ENCODE results near the gene MNS1. TPM values are rescaled to one million over a fixed set of nuclear protein-coding genes. Genes with fewer than 3 reads are reported as not detected.
"Not testable (repeated sequence)": the region's sequence is repeated elsewhere in the genome, so short reads cannot be mapped to it uniquely, and the experiment has no call there.

Gene MNS1
- total and polyA plus RNA-seq, 9 donors, result 5.1 to 9.3 (median 7.1) TPM

- not testable (repeated sequence) for H3K27me3 ChIP-seq (ENCODE audit: control insufficient read depth, insufficient read depth, low read length); DNase-seq; H3K36me3 ChIP-seq (ENCODE audit: control insufficient read depth, insufficient read depth, low read length); H3K4me1 ChIP-seq (ENCODE audit: control insufficient read depth, insufficient read depth, low read length); H3K4me3 ChIP-seq (ENCODE audit: low read length); H3K27ac ChIP-seq (ENCODE audit: low read length); H3K9me3 ChIP-seq (replicated peaks; ENCODE audit: control insufficient read depth, low read depth, low read length)
- WGBS (ENCODE audit: insufficient coverage), result 92% methylated on average over 3 of the region's 3 CpGs
These were observed 20.5 kb upstream of the MNS1 start for GRCh38 chr15:56485426-56485825.

DNA sequence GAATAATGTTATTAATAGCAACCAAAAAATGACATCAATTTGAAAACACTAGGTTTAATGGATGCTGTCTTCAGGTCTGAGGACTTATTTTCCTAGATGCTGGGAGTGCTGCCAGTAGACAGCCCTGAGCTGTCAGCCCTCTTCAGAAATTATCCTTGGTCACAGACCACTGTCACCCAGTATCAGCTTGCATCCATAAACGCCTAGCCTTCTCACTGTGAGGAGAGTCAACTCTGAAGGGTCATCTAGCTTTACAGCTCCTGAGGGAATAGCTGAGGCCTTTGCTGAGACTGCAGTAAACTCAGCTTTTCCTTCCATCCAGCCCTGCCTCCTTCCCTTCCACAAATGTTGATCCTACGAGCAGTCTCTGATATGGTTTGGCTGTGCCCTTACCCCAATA is 19.4 kb upstream of the MNS1 start:
- H3K9me3 ChIP-seq (replicated peaks; ENCODE audit: control insufficient read depth, low read depth, low read length), result no peaks in the 10 kb centered on the region
- no peak overlapping the region for H3K27ac ChIP-seq (ENCODE audit: low read length)
- no peaks in the 10 kb centered on the region for H3K27me3 ChIP-seq (ENCODE audit: control insufficient read depth, insufficient read depth, low read length)
- DNase-seq, result peak; percentile 55
- WGBS (ENCODE audit: insufficient coverage), result no CpG with 5 or more reads among the region's 2 CpGs
- no peaks in the 10 kb centered on the region for H3K4me1 ChIP-seq (ENCODE audit: control insufficient read depth, insufficient read depth, low read length)
- H3K4me3 ChIP-seq (ENCODE audit: low read length), result no peak overlapping the region
- H3K36me3 ChIP-seq (ENCODE audit: control insufficient read depth, insufficient read depth, low read length), result no peaks in the 10 kb centered on the region

- Histone ChIP-seq H3K27me3 (ENCODE audit: control insufficient read depth, insufficient read depth, low read length) (no peaks in the 10 kb centered on the region), H3K36me3 (ENCODE audit: control insufficient read depth, insufficient read depth, low read length) (no peaks in the 10 kb centered on the region), H3K27ac (ENCODE audit: low read length) (no peak overlapping the region), H3K9me3 (replicated peaks; ENCODE audit: control insufficient read depth, low read depth, low read length) (no peaks in the 10 kb centered on the region), H3K4me1 (ENCODE audit: control insufficient read depth, insufficient read depth, low read length) (no peaks in the 10 kb centered on the region), H3K4me3 (ENCODE audit: low read length) (no peak overlapping the region)
- no peak for DNase-seq
These were observed 10.4 kb upstream of the MNS1 start for GRCh38 chr15:56475351-56475750.

DNA sequence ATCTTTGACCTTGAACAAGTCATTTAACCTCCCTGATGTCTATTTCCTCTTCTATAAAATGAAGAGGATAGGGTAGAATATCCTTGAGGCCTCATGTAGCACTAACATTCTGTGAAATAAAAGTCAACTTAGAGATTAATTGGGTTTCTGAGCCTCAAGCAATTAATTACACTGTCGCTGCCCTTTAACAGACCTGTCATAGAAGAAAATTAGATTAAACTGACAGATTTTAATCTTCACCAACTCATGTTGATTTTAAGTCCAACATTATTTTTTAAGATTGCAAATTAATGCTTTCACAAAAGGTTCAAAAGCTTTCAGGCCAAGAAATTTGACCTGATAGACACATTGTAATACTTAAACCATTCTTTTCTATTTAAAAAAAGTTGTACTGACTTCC is 8.1 kb upstream of the MNS1 start:
- Histone ChIP-seq H3K36me3 (ENCODE audit: control insufficient read depth, insufficient read depth, low read length) (no peaks in the 10 kb centered on the region), H3K27ac (ENCODE audit: low read length) (no peak overlapping the region), H3K27me3 (ENCODE audit: control insufficient read depth, insufficient read depth, low read length) (peaks cover 4% of the 10 kb centered on the region), H3K4me3 (ENCODE audit: low read length) (no peak overlapping the region), H3K9me3 (replicated peaks; ENCODE audit: control insufficient read depth, low read depth, low read length) (no peaks in the 10 kb centered on the region), H3K4me1 (ENCODE audit: control insufficient read depth, insufficient read depth, low read length) (no peaks in the 10 kb centered on the region)
- DNase-seq, result no peak
- no CpG with 5 or more reads among the region's 1 CpG for WGBS (ENCODE audit: insufficient coverage)

DNA sequence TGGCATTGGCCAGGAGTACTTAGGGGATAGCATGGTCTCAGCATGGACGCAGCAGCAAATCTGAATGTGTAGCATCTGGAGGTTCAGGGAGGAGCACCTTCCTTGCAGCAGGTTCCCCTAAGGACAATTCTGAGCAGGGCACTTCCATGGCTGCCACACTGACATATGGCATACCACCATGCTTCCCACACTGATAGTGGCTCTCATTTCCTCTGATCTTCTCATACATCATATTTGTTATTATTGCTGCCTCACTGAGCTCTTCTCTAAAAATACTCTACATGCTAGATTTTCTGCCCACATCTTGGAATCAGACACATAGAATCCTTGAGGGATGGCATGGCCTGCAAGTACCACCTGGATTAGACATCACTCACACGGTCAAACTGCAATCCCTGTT is 7.3 kb upstream of the MNS1 start:
- no peaks in the 10 kb centered on the region for H3K36me3 ChIP-seq (ENCODE audit: control insufficient read depth, insufficient read depth, low read length)
- no peaks in the 10 kb centered on the region for H3K4me1 ChIP-seq (ENCODE audit: control insufficient read depth, insufficient read depth, low read length)
- H3K27me3 ChIP-seq (ENCODE audit: control insufficient read depth, insufficient read depth, low read length), result peaks cover 4% of the 10 kb centered on the region
- H3K4me3 ChIP-seq (ENCODE audit: low read length), result no peak overlapping the region
- WGBS (ENCODE audit: insufficient coverage), result 65% methylated on average over 2 of the region's 2 CpGs
- DNase-seq, result no peak
- H3K9me3 ChIP-seq (replicated peaks; ENCODE audit: control insufficient read depth, low read depth, low read length), result no peaks in the 10 kb centered on the region
- no peak overlapping the region for H3K27ac ChIP-seq (ENCODE audit: low read length)

GRCh38 chr15:56471440-56472069 is 6.6 kb upstream of the MNS1 start:
- peaks cover 4% of the 10 kb centered on the region for H3K27me3 ChIP-seq (ENCODE audit: control insufficient read depth, insufficient read depth, low read length)
- H3K4me1 ChIP-seq (ENCODE audit: control insufficient read depth, insufficient read depth, low read length), result no peaks in the 10 kb centered on the region
- H3K4me3 ChIP-seq (ENCODE audit: low read length), result no peak overlapping the region
- H3K36me3 ChIP-seq (ENCODE audit: control insufficient read depth, insufficient read depth, low read length), result no peaks in the 10 kb centered on the region
- no peak for DNase-seq
- H3K27ac ChIP-seq (ENCODE audit: low read length), result no peak overlapping the region
- WGBS (ENCODE audit: insufficient coverage), result no CpG with 5 or more reads among the region's 5 CpGs
- no peaks in the 10 kb centered on the region for H3K9me3 ChIP-seq (replicated peaks; ENCODE audit: control insufficient read depth, low read depth, low read length)

DNA sequence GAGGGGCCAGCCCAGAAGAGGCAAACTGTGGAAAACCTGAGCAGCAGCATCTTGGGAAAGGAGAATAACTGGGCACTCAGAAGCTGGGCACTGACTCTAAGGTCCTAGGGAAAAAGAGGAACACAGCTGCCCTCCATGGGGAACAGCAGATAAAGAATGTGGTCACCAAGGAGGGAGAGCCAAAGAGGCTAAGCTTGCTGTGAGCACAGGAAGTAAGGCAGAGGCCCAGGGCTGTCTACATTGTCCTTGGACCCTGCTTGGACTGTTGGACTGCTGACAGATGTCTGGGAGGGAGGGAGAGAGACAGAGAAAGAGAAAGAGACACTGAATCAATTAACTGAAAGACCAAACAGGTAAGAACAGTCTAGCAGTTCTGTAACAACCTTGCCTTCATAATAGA is 4.5 kb upstream of the MNS1 start:
- peaks cover 4% of the 10 kb centered on the region for H3K27me3 ChIP-seq (ENCODE audit: control insufficient read depth, insufficient read depth, low read length)
- H3K36me3 ChIP-seq (ENCODE audit: control insufficient read depth, insufficient read depth, low read length), result no peaks in the 10 kb centered on the region
- H3K4me3 ChIP-seq (ENCODE audit: low read length), result no peak overlapping the region
- no peak for DNase-seq
- peaks cover 3% of the 10 kb centered on the region for H3K4me1 ChIP-seq (ENCODE audit: control insufficient read depth, insufficient read depth, low read length)
- no peaks in the 10 kb centered on the region for H3K9me3 ChIP-seq (replicated peaks; ENCODE audit: control insufficient read depth, low read depth, low read length)
- no peak overlapping the region for H3K27ac ChIP-seq (ENCODE audit: low read length)

DNA sequence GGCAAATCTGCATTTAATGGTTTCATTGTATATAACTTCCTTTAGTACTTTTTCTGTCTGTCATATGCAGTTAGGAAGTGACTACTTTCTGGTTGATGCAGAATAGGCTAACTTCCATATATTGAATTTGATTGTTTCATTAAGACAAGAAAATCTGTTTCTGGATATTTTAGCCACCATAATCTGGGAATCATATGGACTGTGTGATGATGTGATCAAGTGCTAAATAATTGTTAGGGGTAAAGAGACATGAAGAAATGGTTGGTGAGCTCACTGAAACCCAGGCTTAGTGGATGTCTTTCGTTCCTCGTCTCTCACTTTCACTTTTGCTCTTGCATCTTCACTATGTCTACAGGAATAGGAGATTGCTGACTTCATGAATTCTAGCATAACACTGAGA is 3.5 kb upstream of the MNS1 start:
- H3K36me3 ChIP-seq (ENCODE audit: control insufficient read depth, insufficient read depth, low read length), result no peaks in the 10 kb centered on the region
- no CpG with 5 or more reads among the region's 2 CpGs for WGBS (ENCODE audit: insufficient coverage)
- DNase-seq, result peak; percentile 40
- H3K4me1 ChIP-seq (ENCODE audit: control insufficient read depth, insufficient read depth, low read length), result peaks cover 3% of the 10 kb centered on the region
- peaks cover 4% of the 10 kb centered on the region for H3K27me3 ChIP-seq (ENCODE audit: control insufficient read depth, insufficient read depth, low read length)
- no peak overlapping the region for H3K4me3 ChIP-seq (ENCODE audit: low read length)
- H3K9me3 ChIP-seq (replicated peaks; ENCODE audit: control insufficient read depth, low read depth, low read length), result no peaks in the 10 kb centered on the region
- no peak overlapping the region for H3K27ac ChIP-seq (ENCODE audit: low read length)

DNA sequence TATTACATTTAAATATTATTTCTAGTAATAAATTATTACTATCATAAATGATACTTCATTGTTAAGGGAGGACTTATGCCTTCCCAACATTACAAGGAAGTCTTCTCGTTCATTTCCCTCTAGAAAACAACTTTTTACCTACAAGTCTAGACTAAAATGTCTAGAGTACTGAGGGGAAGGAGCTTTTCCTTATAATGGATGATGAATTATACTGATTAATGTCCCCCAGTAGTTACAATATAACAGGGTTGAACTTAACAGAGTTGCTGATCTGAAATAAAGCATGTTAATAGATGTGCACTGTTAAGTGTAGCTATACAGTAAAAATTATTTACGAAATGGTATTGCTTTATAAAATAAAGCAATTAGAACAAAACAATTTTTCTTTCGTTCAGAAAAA is 2.7 kb upstream of the MNS1 start:
- no CpG with 5 or more reads among the region's 3 CpGs for WGBS (ENCODE audit: insufficient coverage)
- H3K4me3 ChIP-seq (ENCODE audit: low read length), result no peak overlapping the region
- no peak for DNase-seq
- H3K9me3 ChIP-seq (replicated peaks; ENCODE audit: control insufficient read depth, low read depth, low read length), result no peaks in the 10 kb centered on the region
- no peaks in the 10 kb centered on the region for H3K36me3 ChIP-seq (ENCODE audit: control insufficient read depth, insufficient read depth, low read length)
- peaks cover 4% of the 10 kb centered on the region for H3K27me3 ChIP-seq (ENCODE audit: control insufficient read depth, insufficient read depth, low read length)
- H3K4me1 ChIP-seq (ENCODE audit: control insufficient read depth, insufficient read depth, low read length), result peaks cover 3% of the 10 kb centered on the region
- H3K27ac ChIP-seq (ENCODE audit: low read length), result no peak overlapping the region

DNA sequence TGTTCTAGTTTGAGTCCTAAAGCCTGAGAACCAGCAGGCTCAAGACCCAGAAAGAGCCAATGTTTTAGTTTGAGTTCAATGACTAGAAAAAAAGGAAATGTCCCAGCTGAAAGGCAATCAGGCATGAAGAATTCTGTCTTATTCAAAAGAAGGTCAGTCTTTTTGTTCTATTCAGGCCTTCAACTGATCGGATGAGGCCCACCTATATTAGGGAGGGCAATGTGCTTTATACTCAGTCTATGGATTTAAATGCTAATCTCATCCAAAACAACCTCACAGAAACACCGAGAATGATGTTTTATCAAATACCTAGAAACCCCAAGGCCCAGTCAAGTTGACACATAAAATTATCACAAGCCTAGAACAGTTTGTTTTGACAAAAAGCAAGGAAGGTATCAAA is 4.0 kb downstream of the MNS1 start:
- Histone ChIP-seq H3K27ac (ENCODE audit: low read length) (no peak overlapping the region), H3K4me3 (ENCODE audit: low read length) (no peak overlapping the region), H3K27me3 (ENCODE audit: control insufficient read depth, insufficient read depth, low read length) (no peaks in the 10 kb centered on the region), H3K36me3 (ENCODE audit: control insufficient read depth, insufficient read depth, low read length) (no peaks in the 10 kb centered on the region), H3K9me3 (replicated peaks; ENCODE audit: control insufficient read depth, low read depth, low read length) (no peaks in the 10 kb centered on the region), H3K4me1 (ENCODE audit: control insufficient read depth, insufficient read depth, low read length) (peaks cover 3% of the 10 kb centered on the region)
- no peak for DNase-seq
- no CpG with 5 or more reads among the region's 2 CpGs for whole genome bisulfite sequencing (ENCODE audit: insufficient coverage)

GRCh38 chr15:56460071-56460470 is 4.9 kb downstream of the MNS1 start:
- no CpG with 5 or more reads among the region's 1 CpG for WGBS (ENCODE audit: insufficient coverage)
- DNase-seq, result no peak

More at GRCh38 chr15:56460071-56460470, 4.9 kb downstream of the MNS1 start:
- H3K4me3 ChIP-seq (ENCODE audit: low read length), result no peak overlapping the region
- no peaks in the 10 kb centered on the region for H3K36me3 ChIP-seq (ENCODE audit: control insufficient read depth, insufficient read depth, low read length)
- H3K27ac ChIP-seq (ENCODE audit: low read length), result no peak overlapping the region
- H3K4me1 ChIP-seq (ENCODE audit: control insufficient read depth, insufficient read depth, low read length), result no peaks in the 10 kb centered on the region
- H3K27me3 ChIP-seq (ENCODE audit: control insufficient read depth, insufficient read depth, low read length), result no peaks in the 10 kb centered on the region
- no peaks in the 10 kb centered on the region for H3K9me3 ChIP-seq (replicated peaks; ENCODE audit: control insufficient read depth, low read depth, low read length)
